MM.1S (cell line): Measurements from ENCODE around the gene EVI5L.
"Not testable (repeated sequence)": the region's sequence is repeated elsewhere in the genome, so short reads cannot be mapped to it uniquely, and the experiment has no call there.

Experiments used
- DNase-seq: peaks from one replicate; pipeline ENCODE4 v3.0.0-alpha.2; 2015
- H2AFZ ChIP-seq: fragments of 300-600 bp; sonication (generic); 2 replicates; pipeline ENCODE4 v1.6.0; 2016; ENCODE audit warnings: antibody characterized with exemption, low read length
- H3F3A ChIP-seq: fragments of 300-600 bp; sonication (generic); 2 replicates; pipeline ENCODE4 v1.6.1; 2016; ENCODE audit warnings: mild to moderate bottlenecking, antibody characterized with exemption, low read length, moderate library complexity, mixed read lengths; ENCODE audit not compliant: insufficient read depth
- H3K27ac ChIP-seq: fragments of 300-600 bp; sonication (generic); 2 replicates; pipeline ENCODE4 v1.5.1; 2016; ENCODE audit warnings: mild to moderate bottlenecking, low read length
- H3K27me3 ChIP-seq: fragments of 300-600 bp; sonication (generic); replicated peaks from 2 replicates; pipeline ENCODE4 v1.6.0; 2016; ENCODE audit warnings: low read length; ENCODE audit not compliant: insufficient read depth
- H3K36me3 ChIP-seq: fragments of 300-600 bp; sonication (generic); replicated peaks from 2 replicates; pipeline ENCODE4 v1.6.1; 2016; ENCODE audit warnings: mild to moderate bottlenecking, low read length, mixed read lengths; ENCODE audit not compliant: insufficient read depth
- H3K4me1 ChIP-seq: fragments of 300-600 bp; sonication (generic); 2 replicates; pipeline ENCODE4 v1.6.1; 2016; ENCODE audit warnings: low read length, mixed read lengths
- H3K4me2 ChIP-seq: fragments of 300-600 bp; sonication (generic); 2 replicates; pipeline ENCODE4 v1.6.0; 2016; ENCODE audit warnings: low read depth, low read length
- H3K4me3 ChIP-seq: fragments of 300-600 bp; sonication (generic); 2 replicates; pipeline ENCODE4 v1.5.1; 2016; ENCODE audit warnings: low read length, mixed read lengths
- H3K79me2 ChIP-seq: fragments of 300-600 bp; sonication (generic); 2 replicates; pipeline ENCODE4 v1.6.1; 2016; ENCODE audit warnings: mixed run types, low read length, mixed read lengths
- H3K9ac ChIP-seq: fragments of 300-600 bp; sonication (generic); 2 replicates; pipeline ENCODE4 v1.6.1; 2016; ENCODE audit warnings: low read length, mixed read lengths
- H3K9me2 ChIP-seq: fragments of 300-600 bp; sonication (generic); replicated peaks from 2 replicates; pipeline ENCODE4 v1.6.1; 2016; ENCODE audit warnings: mild to moderate bottlenecking, low read length, mixed read lengths; ENCODE audit not compliant: insufficient read depth
- H3K9me3 ChIP-seq: fragments of 300-600 bp; sonication (generic); replicated peaks from 2 replicates; pipeline ENCODE4 v1.6.1; 2016; ENCODE audit warnings: mild to moderate bottlenecking, low read length, mixed read lengths; ENCODE audit not compliant: insufficient read depth
- H4K20me1 ChIP-seq: fragments of 300-600 bp; sonication (generic); 2 replicates; pipeline ENCODE4 v1.6.1; 2016; ENCODE audit warnings: mild to moderate bottlenecking, low read length, moderate library complexity, mixed read lengths; ENCODE audit not compliant: insufficient read depth
- CTCF ChIP-seq: fragments of 300-600 bp; sonication (generic); IDR thresholded peaks from 2 replicates; pipeline ENCODE4 v1.5.1; 2016; ENCODE audit warnings: antibody characterized with exemption, low read length, mixed read lengths
- EZH2 ChIP-seq: fragments of 300-600 bp; sonication (generic); optimal IDR thresholded peaks from 2 replicates; pipeline ENCODE3; 2017; ENCODE audit warnings: low read depth, mild to moderate bottlenecking, antibody characterized with exemption, low read length, mixed read lengths
- EZH2phosphoT487 ChIP-seq: fragments of 300-600 bp; sonication (generic); IDR thresholded peaks from 2 replicates; pipeline ENCODE4 v1.6.1; 2018; ENCODE audit warnings: antibody characterized with exemption, low read length

Gene EVI5L

GRCh38 chr19:7858109-7858770 is 28.2 kb downstream of the EVI5L start:
- Histone ChIP-seq H3K27ac (no peak overlapping the region), H3K36me3 (no peaks in the 10 kb centered on the region), H4K20me1 (no peaks in the 10 kb centered on the region), H3K9me2 (no peaks in the 10 kb centered on the region), H3K9me3 (no peaks in the 10 kb centered on the region), H3F3A (no peaks in the 10 kb centered on the region), H3K27me3 (peaks cover 34% of the 10 kb centered on the region), H3K79me2 (no peaks in the 10 kb centered on the region), H2AFZ (no peak overlapping the region), H3K9ac (no peak overlapping the region), H3K4me2 (no peak overlapping the region), H3K4me1 (0 out of 2 replicates have a peak, but pooled peaks cover 3% of the 10 kb centered on the region), H3K4me3 (no peak overlapping the region)
- TF ChIP-seq EZH2 = no peak
- TF ChIP-seq EZH2phosphoT487 = no peak
- TF ChIP-seq CTCF = no peak
- DNase-seq = no peak

GRCh38 chr19:7859087-7859486 is 29.1 kb downstream of the EVI5L start:
- H3K4me1 ChIP-seq, H3F3A ChIP-seq, DNase-seq, H3K4me2 ChIP-seq, H2AFZ ChIP-seq, H3K36me3 ChIP-seq, H3K9me2 ChIP-seq, H3K9ac ChIP-seq, H4K20me1 ChIP-seq, H3K9me3 ChIP-seq, H3K4me3 ChIP-seq, H3K79me2 ChIP-seq, H3K27ac ChIP-seq: not testable (repeated sequence)
- H3K27me3 ChIP-seq = peaks cover 42% of the 10 kb centered on the region

- Histone ChIP-seq H3K27me3 (peaks cover 42% of the 10 kb centered on the region), H3K36me3 (no peaks in the 10 kb centered on the region), H3K27ac (no peak overlapping the region), H3K4me1 (peaks cover 5% of the 10 kb centered on the region), H3K79me2 (no peaks in the 10 kb centered on the region), H3K4me3 (no peak overlapping the region), H3K4me2 (no peak overlapping the region), H2AFZ (no peak overlapping the region), H4K20me1 (no peaks in the 10 kb centered on the region), H3K9ac (no peak overlapping the region), H3K9me2 (no peaks in the 10 kb centered on the region), H3K9me3 (no peaks in the 10 kb centered on the region), H3F3A (no peaks in the 10 kb centered on the region)
- no peak for TF ChIP-seq EZH2
- no peak for TF ChIP-seq CTCF
- TF ChIP-seq EZH2phosphoT487 = no peak
- DNase-seq = no peak
These were observed 30.1 kb downstream of the EVI5L start for GRCh38 chr19:7859831-7860713.
